ENCODE results near the gene ANAPC13.

DNA sequence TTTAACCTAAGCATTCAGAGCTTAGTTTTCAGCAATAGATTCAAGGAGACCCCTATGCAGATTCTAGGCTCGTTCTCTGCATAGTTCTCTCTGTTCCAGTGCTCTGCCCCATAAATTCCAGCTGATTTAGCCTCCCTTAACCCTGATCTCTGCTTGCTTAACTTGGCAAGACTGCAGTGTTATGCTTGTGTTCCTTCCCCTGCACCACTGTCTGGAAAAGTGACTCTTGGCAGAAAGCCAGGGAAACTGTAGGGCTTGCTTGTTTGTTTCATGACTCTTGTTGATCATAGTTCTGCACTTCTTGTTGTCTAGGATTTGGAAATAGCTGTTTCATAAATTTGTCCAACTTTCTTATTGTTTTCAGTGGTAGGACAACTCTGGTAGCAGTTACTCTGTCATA lies 40.1 kb downstream of the ANAPC13 start:
- TF ChIP-seq POLR2AphosphoS5 (IDR thresholded peaks at IDR 0.05) (no peak), POLR2A (IDR thresholded peaks at IDR 0.05) (no peak), EP300 (IDR thresholded peaks at IDR 0.05) (no peak)
- TF ChIP-seq, protein P1, sequence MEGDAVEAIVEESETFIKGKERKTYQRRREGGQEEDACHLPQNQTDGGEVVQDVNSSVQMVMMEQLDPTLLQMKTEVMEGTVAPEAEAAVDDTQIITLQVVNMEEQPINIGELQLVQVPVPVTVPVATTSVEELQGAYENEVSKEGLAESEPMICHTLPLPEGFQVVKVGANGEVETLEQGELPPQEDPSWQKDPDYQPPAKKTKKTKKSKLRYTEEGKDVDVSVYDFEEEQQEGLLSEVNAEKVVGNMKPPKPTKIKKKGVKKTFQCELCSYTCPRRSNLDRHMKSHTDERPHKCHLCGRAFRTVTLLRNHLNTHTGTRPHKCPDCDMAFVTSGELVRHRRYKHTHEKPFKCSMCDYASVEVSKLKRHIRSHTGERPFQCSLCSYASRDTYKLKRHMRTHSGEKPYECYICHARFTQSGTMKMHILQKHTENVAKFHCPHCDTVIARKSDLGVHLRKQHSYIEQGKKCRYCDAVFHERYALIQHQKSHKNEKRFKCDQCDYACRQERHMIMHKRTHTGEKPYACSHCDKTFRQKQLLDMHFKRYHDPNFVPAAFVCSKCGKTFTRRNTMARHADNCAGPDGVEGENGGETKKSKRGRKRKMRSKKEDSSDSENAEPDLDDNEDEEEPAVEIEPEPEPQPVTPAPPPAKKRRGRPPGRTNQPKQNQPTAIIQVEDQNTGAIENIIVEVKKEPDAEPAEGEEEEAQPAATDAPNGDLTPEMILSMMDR (IDR thresholded peaks at IDR 0.05): no peak
